Spleen (tissue), 11 donors: ENCODE results near the gene KCNF1. TPM values are rescaled to one million over a fixed set of nuclear protein-coding genes. Genes with fewer than 3 reads are reported as not detected.

ENCODE experiments used
- DNase-seq: peaks from one replicate; pipeline ENCODE4 v3.0.0-alpha.2; 2020
- H3K27ac ChIP-seq, 8 donors: fragments of 200-600 bp; sonication (generic) in 7 of 8; 1 replicate in 4 of 8; 2 replicates in 4 of 8; pipeline versions ENCODE4 v1.5.0 to v1.8.0; 2016 to 2021; ENCODE audit warnings: inconsistent platforms in 4 of 8, mild to moderate bottlenecking in 4 of 8, moderate library complexity in 1 of 8
- H3K27me3 ChIP-seq, 7 donors: fragments of 200-600 bp; sonication (generic) in 6 of 7; replicated peaks in 1 of 7; 1 replicate in 4 of 7; 2 replicates in 3 of 7; pipeline versions ENCODE4 v1.5.0 to v1.8.0; 2016 to 2021; ENCODE audit warnings: inconsistent platforms in 3 of 7, mild to moderate bottlenecking in 1 of 7
- H3K36me3 ChIP-seq, 6 donors: fragments of 200-600 bp; sonication (generic) in 5 of 6; 1 replicate in 4 of 6; 2 replicates in 2 of 6; pipeline versions ENCODE4 v1.5.0 to v1.8.0; 2016 to 2021; ENCODE audit warnings: inconsistent platforms in 2 of 6
- H3K4me1 ChIP-seq, 6 donors: fragments of 200-600 bp; sonication (generic) in 5 of 6; 1 replicate in 3 of 6; 2 replicates in 3 of 6; pipeline versions ENCODE4 v1.5.0 to v1.8.0; 2016 to 2021; ENCODE audit warnings: inconsistent platforms in 3 of 6
- H3K4me3 ChIP-seq, 8 donors: fragments of 200-600 bp; sonication (generic) in 7 of 8; 1 replicate in 4 of 8; 2 replicates in 4 of 8; pipeline versions ENCODE4 v1.5.0 to v1.8.0; 2016 to 2021; ENCODE audit warnings: inconsistent platforms in 4 of 8, mild to moderate bottlenecking in 4 of 8, moderate library complexity in 2 of 8
- H3K9me3 ChIP-seq, 8 donors: fragments of 200-600 bp; sonication (generic) in 7 of 8; 1 replicate in 4 of 8; 2 replicates in 4 of 8; pipeline versions ENCODE4 v1.5.0 to v1.8.0; 2016 to 2021; ENCODE audit warnings: inconsistent platforms in 4 of 8
- POLR2A ChIP-seq, 3 donors: fragments of 450-650 bp; IDR thresholded peaks; one replicate each; pipeline ENCODE4 v1.5.1; 2017; ENCODE audit warnings: antibody characterized with exemption in 3 of 3, mild to moderate bottlenecking in 1 of 3
- POLR2AphosphoS5 ChIP-seq, 3 donors: sonication (generic); formaldehyde crosslinking; IDR thresholded peaks; one replicate each; pipeline ENCODE4 v1.5.1; 2017; ENCODE audit warnings: antibody characterized with exemption in 3 of 3
- WGBS, 5 donors: extraction: QIAGEN DNeasy Blood & Tissue Kit in 3 of 5; methylation state at CpG; one replicate each; pipeline versions ENCODE4 v1.1.5 to v1.1.7; 2013 to 2018; 5-methylcytosine and 5-hydroxymethylcytosine counted together
- intact Hi-C: fragments of 100-400 bp; cut with DNase I; formaldehyde crosslinking; loops from one replicate; pipeline ENCODE4 v1.15.0; 2023; ENCODE audit warnings: low total_unique reads
- polyA plus RNA-seq, 3 donors: library from polyadenylated mRNA; stranded (reverse); fragments of 200-250 nt; gene quantifications; one replicate each; pipeline ENCODE4 v1.2.1, GENCODE V29; 2013
- total RNA-seq, 7 donors: library from RNA; depleted of rRNA in 3 of 7; stranded (reverse); fragments of >200 nt in 3 of 7; fragmentation: NEBNext Ultra II Directional in 4 of 7; extraction: Animal tissue kit (Norgen Biotek cat#: 25700) in 4 of 7; gene quantifications; one replicate each; pipeline versions ENCODE4 v1.1.0 to v1.2.1, GENCODE V29; 2016 to 2021
- TF ChIP-seq, protein P1 (sequence below), 11 experiments: fragments of 200-600 bp in 7 of 11; fragments of 450-650 bp in 4 of 11; sonication (generic) in 4 of 11; IDR thresholded peaks in 8 of 11; conservative IDR thresholded peaks in 3 of 11; 1 replicate in 7 of 11; 2 replicates in 4 of 11; pipeline versions ENCODE4 v1.4.0 to v1.8.0; 2016 to 2021; ENCODE audit warnings: antibody characterized with exemption in 11 of 11, inconsistent platforms in 4 of 11, mild to moderate bottlenecking in 1 of 11
- donor health status: healthy with polysubstance abuse.
- donor health status: DM: no; HTN: no; CAD: no; lungs with moderate emphysema.
- donor health status: DM: no; HTN: no; CAD: no.
- donor health status: Bipolar disorder and iron deficiency.
- donor health status: healthy.
- donor health status: DM: no; HTN: no; CAD: no.
- donor health status: DM: yes; HTN: yes; CAD: no.

KCNF1 gene
- total and polyA plus RNA-seq, 10 donors: 0.16 to 1.2 (median 0.57) TPM; not detected in 3

DNA sequence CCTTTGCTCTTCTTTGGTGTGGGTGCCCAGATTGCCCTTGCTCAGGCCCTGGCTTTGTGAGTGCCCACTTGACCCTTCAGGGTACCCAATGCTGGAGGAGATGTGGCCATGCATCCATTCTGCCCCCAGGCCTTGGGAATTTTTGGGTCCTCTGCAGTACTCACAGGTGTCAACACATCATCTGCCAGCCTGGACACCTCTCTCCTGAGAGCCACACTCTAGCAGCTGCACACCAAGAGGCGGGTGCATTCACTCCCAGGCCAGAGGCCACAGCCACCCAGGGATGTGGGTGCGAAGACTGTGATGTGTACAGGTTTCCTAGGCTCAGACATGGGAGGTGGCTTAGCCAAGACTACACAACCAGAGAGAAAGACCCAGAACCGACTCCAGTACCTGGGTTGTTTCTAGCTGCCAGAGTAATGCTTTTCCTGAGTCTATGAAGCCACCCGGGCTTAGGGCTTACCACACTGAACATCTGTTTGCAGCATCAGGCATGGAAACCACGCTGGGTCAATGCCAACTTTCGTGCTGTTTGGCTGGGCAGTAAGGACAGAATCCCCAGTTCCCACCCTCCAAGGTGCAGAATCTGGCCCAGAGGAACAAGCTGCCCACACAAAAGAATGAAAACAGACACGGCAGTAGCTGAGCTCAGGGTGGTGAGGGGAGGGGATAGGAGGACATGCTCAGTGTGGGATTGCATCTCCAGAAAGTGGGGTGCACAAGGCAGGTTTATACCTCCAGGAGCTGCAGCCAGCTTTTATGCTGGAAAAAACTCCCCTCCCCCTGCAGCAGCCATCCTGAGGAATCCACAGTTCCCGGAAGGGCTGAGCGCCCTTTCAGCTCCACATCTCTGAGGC is 40.1 kb downstream of the KCNF1 start:
- Histone ChIP-seq H3K27ac (no peak overlapping the region), H3K4me3 (no peak overlapping the region), H3K4me1 (no peaks in the 10 kb centered on the region), H3K27me3 (peaks cover 0 to 32% (median 0%) of the 10 kb centered on the region in 7 donors), H3K9me3 (no peaks in the 10 kb centered on the region), H3K36me3 (no peaks in the 10 kb centered on the region)
- no peak for DNase-seq
- TF ChIP-seq, protein P1, sequence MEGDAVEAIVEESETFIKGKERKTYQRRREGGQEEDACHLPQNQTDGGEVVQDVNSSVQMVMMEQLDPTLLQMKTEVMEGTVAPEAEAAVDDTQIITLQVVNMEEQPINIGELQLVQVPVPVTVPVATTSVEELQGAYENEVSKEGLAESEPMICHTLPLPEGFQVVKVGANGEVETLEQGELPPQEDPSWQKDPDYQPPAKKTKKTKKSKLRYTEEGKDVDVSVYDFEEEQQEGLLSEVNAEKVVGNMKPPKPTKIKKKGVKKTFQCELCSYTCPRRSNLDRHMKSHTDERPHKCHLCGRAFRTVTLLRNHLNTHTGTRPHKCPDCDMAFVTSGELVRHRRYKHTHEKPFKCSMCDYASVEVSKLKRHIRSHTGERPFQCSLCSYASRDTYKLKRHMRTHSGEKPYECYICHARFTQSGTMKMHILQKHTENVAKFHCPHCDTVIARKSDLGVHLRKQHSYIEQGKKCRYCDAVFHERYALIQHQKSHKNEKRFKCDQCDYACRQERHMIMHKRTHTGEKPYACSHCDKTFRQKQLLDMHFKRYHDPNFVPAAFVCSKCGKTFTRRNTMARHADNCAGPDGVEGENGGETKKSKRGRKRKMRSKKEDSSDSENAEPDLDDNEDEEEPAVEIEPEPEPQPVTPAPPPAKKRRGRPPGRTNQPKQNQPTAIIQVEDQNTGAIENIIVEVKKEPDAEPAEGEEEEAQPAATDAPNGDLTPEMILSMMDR (IDR thresholded peaks at IDR 0.05 in 8 of 11, conservative IDR thresholded peaks at IDR 0.05 in 3 of 11): no peak
- TF ChIP-seq POLR2AphosphoS5 (IDR thresholded peaks at IDR 0.05) (no peak), POLR2A (IDR thresholded peaks at IDR 0.05) (no peak)
- 43 to 74% (median 65%) methylated on average over 7 to 9 of the region's 9 CpGs for WGBS, 5 donors
- intact Hi-C loops: no loop called here

DNA sequence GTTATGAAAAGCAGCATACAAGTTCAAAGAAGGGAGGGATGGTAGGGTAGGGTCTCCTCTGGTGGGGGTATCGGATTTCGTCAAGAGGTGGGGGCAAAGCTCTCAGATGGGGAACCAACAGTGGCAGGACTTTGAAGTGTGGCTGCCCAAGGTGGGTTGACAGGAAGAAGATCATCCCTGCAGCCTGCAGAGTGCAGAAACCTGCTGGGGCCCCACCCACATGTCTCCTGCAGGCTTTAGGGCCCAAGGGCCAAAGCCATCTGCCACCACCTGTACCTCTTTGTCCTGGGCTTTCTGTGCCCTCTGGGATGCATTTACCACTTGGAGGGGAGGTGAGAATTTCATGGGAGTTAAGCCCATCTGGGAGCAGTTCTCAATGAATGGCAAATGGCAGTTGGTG is 42.7 kb downstream of the KCNF1 start:
- 87 to 98% (median 97%) methylated on average over 2 of the region's 2 CpGs for WGBS, 5 donors
- Histone ChIP-seq H3K9me3 (no peaks in the 10 kb centered on the region), H3K4me1 (no peaks in the 10 kb centered on the region), H3K36me3 (no peaks in the 10 kb centered on the region), H3K27me3 (peaks cover 0 to 14% (median 0%) of the 10 kb centered on the region in 7 donors), H3K4me3 (no peak overlapping the region), H3K27ac (no peak overlapping the region)
- intact Hi-C loops: no loop called here
- TF ChIP-seq POLR2AphosphoS5 (IDR thresholded peaks at IDR 0.05): no peak
- DNase-seq: no peak

DNA sequence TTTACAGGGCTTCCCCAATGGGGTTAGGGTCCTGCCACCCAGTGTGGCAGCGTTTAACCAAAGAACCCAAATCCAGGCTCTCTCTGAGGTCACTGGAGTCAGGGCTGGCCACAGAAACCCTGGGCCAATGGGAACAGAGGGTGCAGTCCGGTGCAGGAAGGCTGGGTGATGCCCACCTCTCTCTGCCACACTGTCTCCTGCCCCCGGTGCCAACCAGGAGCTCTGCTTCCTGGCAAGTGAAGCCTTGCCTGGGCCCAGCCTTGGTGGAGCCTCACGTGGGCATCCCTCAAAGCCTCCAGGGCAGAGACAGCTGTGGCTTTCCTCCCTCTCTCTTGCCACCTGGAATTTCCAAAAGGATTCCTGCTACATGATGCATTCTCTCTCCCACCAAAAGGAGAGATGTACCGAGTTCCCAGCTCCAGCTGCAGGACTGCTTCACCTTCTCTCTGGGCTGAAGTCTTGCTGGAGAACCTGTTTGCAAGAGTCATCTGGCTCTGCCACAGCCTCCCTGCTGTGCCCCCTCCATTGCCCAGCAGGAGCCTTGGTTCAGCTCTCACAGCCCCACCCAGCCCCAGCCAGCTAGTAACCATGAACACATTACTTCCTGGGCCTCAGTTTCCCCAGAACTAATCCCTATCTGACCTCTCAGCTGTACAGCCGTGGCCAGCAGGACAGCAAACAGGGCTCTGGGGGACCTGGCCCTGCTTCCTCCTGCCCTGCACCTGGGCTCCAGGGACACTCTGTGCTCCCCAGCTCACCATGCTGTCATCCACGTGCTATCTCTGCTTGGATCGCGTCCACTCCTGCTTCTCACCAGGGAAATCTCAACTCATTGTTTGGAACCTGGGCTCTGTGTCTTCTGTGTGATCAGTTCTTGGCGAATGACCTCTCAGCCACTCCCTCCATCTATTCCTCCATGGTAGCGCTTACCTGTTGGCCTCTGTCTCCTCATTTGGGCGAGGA is 43.4 kb downstream of the KCNF1 start:
- TF ChIP-seq POLR2A (IDR thresholded peaks at IDR 0.05) (no peak), POLR2AphosphoS5 (IDR thresholded peaks at IDR 0.05) (no peak)
- TF ChIP-seq, protein P1 (IDR thresholded peaks at IDR 0.05 in 8 of 11, conservative IDR thresholded peaks at IDR 0.05 in 3 of 11): no peak
- no peak overlapping the region for H3K27ac ChIP-seq
- peak; percentile 46 for DNase-seq
- 87 to 94% (median 89%) methylated on average over 11 to 12 of the region's 12 CpGs for WGBS, 5 donors
- intact Hi-C loops: no loop called here
- H3K4me3 ChIP-seq: no peak overlapping the region
- H3K9me3 ChIP-seq: no peaks in the 10 kb centered on the region
- H3K4me1 ChIP-seq: no peaks in the 10 kb centered on the region
- peaks cover 0 to 13% (median 0%) of the 10 kb centered on the region in 7 donors for H3K27me3 ChIP-seq
- no peaks in the 10 kb centered on the region for H3K36me3 ChIP-seq

DNA sequence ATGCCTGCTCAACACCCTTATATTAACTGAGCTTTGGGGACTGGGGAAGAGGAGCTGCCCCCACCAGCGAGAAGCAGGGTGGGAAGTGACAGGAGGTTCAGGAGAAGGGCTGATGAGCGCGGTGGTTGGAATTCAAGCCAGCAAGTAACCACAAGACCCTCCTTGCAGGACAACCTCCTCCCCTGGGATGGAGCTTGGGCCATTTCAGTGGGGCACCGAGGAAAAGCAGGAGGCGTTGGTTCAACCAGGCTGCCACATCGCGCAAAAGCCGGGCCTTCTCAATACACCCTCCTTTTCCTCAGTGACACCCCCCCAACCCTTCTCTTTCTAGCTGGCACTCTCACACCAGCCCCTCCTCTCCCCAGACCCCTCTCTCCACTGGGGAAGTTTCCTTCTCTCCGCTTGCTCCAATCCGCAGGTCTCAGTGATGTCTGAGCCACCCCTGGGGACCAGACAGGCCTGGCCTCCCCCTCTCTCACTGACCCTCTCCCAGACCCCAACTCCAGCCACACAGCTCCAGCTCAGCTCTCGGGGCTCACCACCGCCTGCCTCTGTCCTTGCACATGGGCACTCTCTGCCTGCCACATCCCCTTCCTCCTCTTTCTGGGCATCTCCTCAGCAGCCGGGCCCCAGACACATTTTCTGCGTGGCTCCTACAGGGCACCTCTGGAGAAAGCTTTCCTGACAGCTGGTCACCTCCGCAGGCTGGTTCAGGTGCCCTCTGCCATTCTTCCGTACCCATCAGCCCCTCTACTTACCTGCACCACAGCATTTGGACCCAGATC is 44.5 kb downstream of the KCNF1 start:
- no peak overlapping the region for H3K27ac ChIP-seq
- H3K27me3 ChIP-seq: peaks cover 0 to 22% (median 0%) of the 10 kb centered on the region in 7 donors
- DNase-seq: peak; percentile 65
- no peaks in the 10 kb centered on the region for H3K36me3 ChIP-seq
- H3K4me3 ChIP-seq: no peak overlapping the region
- TF ChIP-seq POLR2AphosphoS5 (IDR thresholded peaks at IDR 0.05): no peak
- TF ChIP-seq, protein P1 (IDR thresholded peaks at IDR 0.05 in 8 of 11, conservative IDR thresholded peaks at IDR 0.05 in 3 of 11): no peak
- WGBS, 5 donors: 91 to 95% (median 93%) methylated on average over 16 of the region's 16 CpGs
- H3K9me3 ChIP-seq: no peaks in the 10 kb centered on the region
- no peaks in the 10 kb centered on the region for H3K4me1 ChIP-seq
- intact Hi-C loops: no loop called here
